Body of pancreas (tissue), 4 donors: ENCODE results near the gene PPP1R3C.

Experiments
- CTCF ChIP-seq, 7 experiments: fragments of 450-650 bp in 4 of 7; fragments of 200-600 bp in 3 of 7; sonication (generic) in 3 of 7; IDR thresholded peaks; one replicate each; pipeline ENCODE4 v1.5.1; 2016 to 2019; ENCODE audit warnings: antibody characterized with exemption in 7 of 7
- POLR2A ChIP-seq, 3 donors: fragments of 450-650 bp; IDR thresholded peaks; one replicate each; pipeline ENCODE4 v1.6.1; 2016; ENCODE audit warnings: antibody characterized with exemption in 3 of 3, mild to moderate bottlenecking in 2 of 3

DNA sequence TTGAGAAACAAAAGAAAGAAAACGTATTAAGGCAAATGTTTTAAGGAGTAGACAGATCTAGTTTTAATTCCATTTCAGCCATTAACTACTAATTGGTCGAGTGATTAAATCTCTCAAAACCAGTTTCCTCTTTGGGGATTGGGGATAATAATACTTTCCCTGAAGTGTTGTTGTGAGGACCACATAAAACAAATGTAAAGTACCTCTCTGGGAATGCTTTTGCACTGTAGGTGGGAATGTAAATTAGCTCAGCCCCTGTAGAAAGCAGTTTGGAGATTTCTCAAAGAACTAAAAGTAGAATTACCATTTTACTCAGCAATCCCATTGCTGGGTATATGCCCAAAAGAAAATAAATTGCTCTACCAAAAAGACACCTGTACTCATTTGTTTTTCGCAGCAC, 36.0 kb upstream of the PPP1R3C start:
- TF ChIP-seq CTCF (IDR thresholded peaks at IDR 0.05) (no peak), POLR2A (IDR thresholded peaks at IDR 0.05) (no peak)
